K562 (cell line): ENCODE data around the gene LY6G6C. TPM values are rescaled to one million over a fixed set of nuclear protein-coding genes. Genes with fewer than 3 reads are reported as not detected.
A peak's percentile ranks its signal among the peaks of the same experiment; 100 is the strongest.

Experiments
- E2F6 ChIP-seq, 2 experiments: IDR thresholded peaks; 2 replicates each; pipeline ENCODE4 v1.6.1; 2011; ENCODE audit warnings: borderline replicate concordance in 1 of 2, control low read depth in 1 of 2, low read depth in 1 of 2, low read length in 1 of 2, mild to moderate bottlenecking in 1 of 2, mixed read lengths in 1 of 2, moderate library complexity in 1 of 2; ENCODE audit not compliant: insufficient read depth in 1 of 2, insufficient read length in 1 of 2, poor library complexity in 1 of 2, severe bottlenecking in 1 of 2; ENCODE audit errors: extremely low read depth in 1 of 2
- PTRF ChIP-seq: fragments of 450-650 bp; IDR thresholded peaks from 2 replicates; pipeline ENCODE4 v1.6.1; 2016; ENCODE audit warnings: mild to moderate bottlenecking, missing genetic modification characterization, missing compliant biosample characterization
- RERE ChIP-seq: sonication (generic); formaldehyde crosslinking; IDR thresholded peaks from 2 replicates; pipeline ENCODE4 v1.8.0; 2023; ENCODE audit warnings: missing genetic modification reagents, mild to moderate bottlenecking, borderline replicate concordance
- SAP30 ChIP-seq: fragments of 200-600 bp; sonication (generic); IDR thresholded peaks from 2 replicates; pipeline ENCODE4 v1.6.1; 2012; ENCODE audit warnings: borderline replicate concordance, low read depth, mild to moderate bottlenecking, moderate library complexity, low read length, control low read depth, inconsistent platforms; ENCODE audit not compliant: insufficient read depth, poor library complexity, severe bottlenecking
- ZBTB40 ChIP-seq, 2 experiments: fragments of 450-650 bp in 1 of 2; sonication (generic) in 1 of 2; formaldehyde crosslinking in 1 of 2; IDR thresholded peaks; 2 replicates each; pipeline versions ENCODE4 v1.7.1 to v1.9.0; 2016 to 2022; ENCODE audit warnings: inconsistent platforms in 1 of 2, mild to moderate bottlenecking in 1 of 2, missing genetic modification reagents in 1 of 2
- ZNF175 ChIP-seq: fragments of 200-800 bp; sonication (Bioruptor generic); IDR thresholded peaks from 2 replicates; pipeline ENCODE4 v1.6.1; 2016; ENCODE audit warnings: low read depth, mild to moderate bottlenecking, missing genetic modification characterization, missing compliant biosample characterization
- polyA plus RNA-seq, 8 experiments: library from polyadenylated mRNA; depleted of rRNA in 4 of 8; stranded (reverse) in 5 of 8; unstranded in 3 of 8; fragments of >200 nt; fragmentation: Nextera tagmentation in 2 of 8; fragmentation: Illumina TruSeq in 1 of 8; extraction: Ambion mirVana in 2 of 8; extraction: Trizol in 1 of 8; gene quantifications; 2 replicates each; pipeline versions ENCODE4 v1.2.1 to v1.2.3, GENCODE V29; 2011 to 2014; ENCODE audit warnings: inconsistent platforms in 1 of 8, missing spikeins in 1 of 8
- total RNA-seq, 7 experiments: library from RNA; depleted of rRNA in 6 of 7; stranded (reverse); fragments of >200 nt in 6 of 7; fragmentation: Illumina TruSeq in 2 of 7; extraction: Trizol in 2 of 7; gene quantifications; 2 replicates each; pipeline versions ENCODE4 v1.2.1 to v1.2.3, GENCODE V29; 2011 to 2021; ENCODE audit warnings: low replicate concordance in 1 of 7
- TF ChIP-seq, protein P1 (sequence below): sonication (generic); formaldehyde crosslinking; IDR thresholded peaks from 2 replicates; pipeline ENCODE4 v1.8.0; 2022; ENCODE audit warnings: mild to moderate bottlenecking, missing genetic modification reagents

The LY6G6C gene
- total and polyA plus RNA-seq, 9 of the 15 experiments (the other 6 are each of a cell fraction or from before 2014, with no cell fraction given) = 0.06 to 0.20 TPM; not detected in 7

DNA sequence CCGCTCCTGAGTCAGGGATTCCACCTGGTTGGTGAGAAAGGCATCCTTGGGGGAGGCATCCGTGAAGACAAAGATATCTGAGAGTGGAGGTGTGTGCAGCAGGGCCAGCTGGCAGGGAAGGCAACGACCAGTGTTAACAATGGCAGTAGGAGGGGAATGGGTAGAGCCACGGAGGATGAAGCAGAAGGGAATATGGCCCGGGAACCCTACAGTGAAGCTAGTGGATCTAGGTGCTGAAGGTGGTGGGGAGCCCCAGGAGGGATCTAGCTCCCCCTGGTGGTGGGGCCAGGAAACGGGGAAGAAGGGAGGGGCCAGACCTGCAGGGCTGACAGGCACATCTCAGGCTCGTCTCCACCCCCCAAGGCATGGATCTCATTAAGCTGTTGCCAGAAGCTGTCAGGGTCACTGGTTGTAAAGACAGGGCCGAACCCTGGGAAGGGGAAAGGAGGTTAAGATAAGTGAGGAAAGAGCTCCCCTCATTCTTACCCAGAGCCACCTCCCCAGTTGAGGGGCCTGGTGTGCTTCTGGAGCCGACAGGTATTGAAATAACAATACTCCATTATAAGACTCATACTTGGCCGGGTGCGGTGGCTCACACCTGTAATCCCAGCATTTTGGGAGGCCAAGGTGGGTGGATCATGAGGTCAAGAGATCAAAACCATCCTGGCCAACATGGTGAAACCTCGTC is 48.3 kb upstream of the LY6G6C start (continued):
- TF ChIP-seq, protein P1, sequence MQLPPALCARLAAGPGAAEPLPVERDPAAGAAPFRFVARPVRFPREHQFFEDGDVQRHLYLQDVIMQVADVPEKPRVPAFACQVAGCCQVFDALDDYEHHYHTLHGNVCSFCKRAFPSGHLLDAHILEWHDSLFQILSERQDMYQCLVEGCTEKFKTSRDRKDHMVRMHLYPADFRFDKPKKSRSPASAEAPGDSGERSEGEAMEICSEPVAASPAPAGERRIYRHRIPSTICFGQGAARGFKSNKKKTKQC (CRISPR knock-in tag) = no peak
- TF ChIP-seq RERE (CRISPR knock-in tag) (no peak), SAP30 (no peak), ZNF175 (CRISPR knock-in tag) (no peak), PTRF (tag) (no peak), ZBTB40 (IDR thresholded peaks at IDR 0.05) (no peak), ZBTB40 (CRISPR knock-in tag; IDR thresholded peaks at IDR 0.05) (no peak; the same call in 1 of the 2 replicates), E2F6 (IDR thresholded peaks at IDR 0.05; ENCODE audit: borderline replicate concordance in 1 of 2, extremely low read depth in 1 of 2, insufficient read depth in 1 of 2, insufficient read length in 1 of 2, low read depth in 1 of 2, low read length in 1 of 2, poor library complexity in 1 of 2, severe bottlenecking in 1 of 2) (peak in 1 of 2 experiments; percentile 32)
